ENCODE measurements around the gene TMUB2.
"Not testable (repeated sequence)": the region's sequence is repeated elsewhere in the genome, so short reads cannot be mapped to it uniquely, and the experiment has no call there.

The TMUB2 gene

DNA sequence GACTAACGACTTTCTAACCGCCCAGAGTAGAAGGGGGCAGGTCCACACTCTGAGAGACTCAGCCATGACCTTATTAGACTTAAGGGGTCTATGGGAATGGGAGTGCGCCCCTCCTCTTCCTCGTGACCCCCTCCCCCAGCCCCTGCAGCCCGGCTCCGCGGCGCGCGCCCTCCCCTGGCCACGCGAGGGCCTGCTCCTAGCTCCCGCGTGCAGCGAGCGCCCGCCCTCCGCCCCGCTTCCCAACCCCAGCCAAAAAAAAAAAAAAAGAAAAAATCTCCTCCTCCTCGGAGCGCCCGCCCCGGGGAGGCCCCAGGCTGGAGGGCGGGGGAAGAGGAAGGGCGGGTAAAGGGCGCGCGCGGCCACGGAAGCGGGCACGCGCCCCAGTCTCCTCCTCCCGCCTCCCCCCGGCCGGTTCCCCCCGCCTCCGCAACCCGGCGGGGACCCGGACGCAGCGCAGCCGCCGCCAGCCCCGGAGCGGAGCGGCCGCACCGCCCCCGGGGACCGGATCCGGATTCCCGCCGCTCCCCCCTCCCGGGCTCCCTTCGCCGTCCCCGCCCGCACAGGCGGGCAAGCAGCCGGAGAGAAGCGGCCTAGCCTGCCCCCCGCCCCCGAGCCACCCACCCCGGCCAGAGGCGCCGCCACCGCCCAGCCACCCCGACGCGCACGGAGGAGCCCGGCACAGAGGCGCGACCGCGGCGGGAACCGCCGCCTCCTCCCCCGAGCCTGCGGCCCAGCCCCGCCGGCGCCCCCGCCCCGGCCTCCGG is 31.8 kb downstream of the TMUB2 start:
- in situ Hi-C loops (cut with HindIII; ENCODE audit: low sequenced_read_pairs) = no loop called here

- in situ Hi-C loops (cut with HindIII; ENCODE audit: low sequenced_read_pairs) = no loop called here
Measured at GRCh38 chr17:44219108-44219615, 32.4 kb downstream of the TMUB2 start.

- in situ Hi-C loops (cut with HindIII; ENCODE audit: low sequenced_read_pairs) = no loop called here
Measured at GRCh38 chr17:44219616-44220212, 32.9 kb downstream of the TMUB2 start, which contains the start of gene UBTF. Gene UBTF (minus strand): TSS chr17:44219675. CDS start chr17:44218229, 1,446 bp downstream.

DNA sequence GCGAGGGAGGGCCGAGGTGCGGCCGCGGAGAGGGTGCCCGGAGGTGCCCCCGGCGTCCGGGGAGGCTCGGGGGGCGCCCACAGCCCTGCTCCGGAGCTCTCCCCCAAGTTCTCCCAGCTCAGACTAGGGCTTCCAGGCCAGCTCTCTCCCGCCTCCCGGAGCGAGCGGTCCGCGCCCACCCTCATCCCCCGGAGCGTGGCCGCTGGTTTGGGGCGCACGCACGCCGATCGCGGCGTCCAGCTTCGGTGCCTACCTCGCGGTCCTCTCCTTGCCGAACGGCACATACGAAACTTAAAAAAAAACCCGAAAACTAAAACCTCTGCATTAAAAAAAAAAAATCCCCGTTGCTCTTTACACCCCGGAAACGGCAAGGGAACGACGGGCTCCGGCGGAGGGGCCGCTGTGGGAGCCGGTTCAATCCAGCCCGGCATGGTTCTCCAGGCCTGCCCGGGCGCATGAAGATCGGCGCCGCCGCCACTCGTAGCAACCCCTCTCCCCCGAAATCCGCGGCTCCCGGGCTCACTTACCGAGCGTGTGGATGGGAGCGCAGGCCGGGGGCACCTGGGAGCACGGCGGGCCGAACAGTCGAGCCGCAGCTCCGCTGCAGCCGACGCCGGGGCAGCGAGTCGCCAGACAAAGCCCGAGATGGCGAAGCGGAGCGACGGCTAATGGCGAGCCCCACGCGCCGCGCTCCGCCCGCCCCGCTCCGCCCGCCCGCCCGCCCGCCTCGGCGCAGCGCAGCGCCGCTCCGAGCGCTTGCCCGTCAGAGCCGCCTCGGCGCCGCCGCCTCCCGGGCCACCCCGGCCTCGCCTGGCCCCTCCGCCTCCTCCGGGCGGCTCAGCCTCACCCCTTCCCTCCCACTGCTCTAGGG is 33.7 kb downstream of the TMUB2 start:
- in situ Hi-C loops (cut with HindIII; ENCODE audit: low sequenced_read_pairs) = no loop called here

- in situ Hi-C loops (cut with HindIII; ENCODE audit: low sequenced_read_pairs) = no loop called here
Measured at GRCh38 chr17:44221084-44221861, 34.5 kb downstream of the TMUB2 start.

DNA sequence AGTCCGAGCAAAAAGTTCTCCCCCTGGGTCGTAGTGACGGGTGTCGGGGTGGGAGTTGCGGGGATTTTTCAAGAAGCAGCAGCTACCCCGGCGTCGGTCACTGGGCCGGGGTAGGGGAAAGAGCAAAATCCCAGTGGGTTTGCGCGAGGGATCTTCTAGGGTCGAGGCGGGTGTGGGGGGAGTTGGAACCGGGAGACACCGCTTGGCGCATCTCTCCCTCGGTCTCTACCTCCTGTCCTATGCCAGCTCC is 35.0 kb downstream of the TMUB2 start:
- in situ Hi-C loops (cut with HindIII; ENCODE audit: low sequenced_read_pairs) = no loop called here

GRCh38 chr17:44222112-44222869 is 35.5 kb downstream of the TMUB2 start:
- in situ Hi-C loops (cut with HindIII; ENCODE audit: low sequenced_read_pairs) = no loop called here

GRCh38 chr17:44223541-44224071 is 36.8 kb downstream of the TMUB2 start:
- in situ Hi-C loops (cut with HindIII; ENCODE audit: low sequenced_read_pairs) = no loop called here

DNA sequence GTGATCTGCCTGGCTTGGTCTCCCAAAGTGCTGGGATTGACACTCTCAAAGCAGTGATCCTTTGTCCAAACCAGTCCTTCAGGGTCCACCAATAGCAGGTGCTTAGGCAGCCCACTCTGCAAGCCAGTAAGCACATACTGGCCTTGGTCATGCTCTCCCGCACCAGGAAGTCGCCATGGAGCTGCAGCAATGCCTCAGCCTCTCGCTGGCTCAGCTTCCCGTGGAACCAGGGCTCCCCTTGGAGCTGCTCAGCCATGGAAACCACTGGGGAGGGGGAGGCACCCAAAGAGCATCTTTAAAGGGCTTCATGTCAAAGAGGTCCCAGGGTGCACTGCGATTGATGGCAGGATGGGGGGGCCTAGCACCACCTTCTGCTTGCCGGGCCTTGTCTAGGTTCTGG is 42.3 kb downstream of the TMUB2 start:
- in situ Hi-C loops (cut with HindIII; ENCODE audit: low sequenced_read_pairs) = no loop called here

- in situ Hi-C loops (cut with HindIII; ENCODE audit: low sequenced_read_pairs) = no loop called here
Measured at GRCh38 chr17:44230140-44230539, 43.4 kb downstream of the TMUB2 start.

- in situ Hi-C loops (cut with HindIII; ENCODE audit: low sequenced_read_pairs) = no loop called here
Measured at GRCh38 chr17:44232061-44232460, 45.3 kb downstream of the TMUB2 start.

GRCh38 chr17:44233582-44233981 is 46.8 kb downstream of the TMUB2 start:
- in situ Hi-C loops (cut with HindIII; ENCODE audit: low sequenced_read_pairs) = no loop called here

- in situ Hi-C loops (cut with HindIII; ENCODE audit: low sequenced_read_pairs) = no loop called here
Measured at GRCh38 chr17:44235583-44235936, 48.8 kb downstream of the TMUB2 start.

DNA sequence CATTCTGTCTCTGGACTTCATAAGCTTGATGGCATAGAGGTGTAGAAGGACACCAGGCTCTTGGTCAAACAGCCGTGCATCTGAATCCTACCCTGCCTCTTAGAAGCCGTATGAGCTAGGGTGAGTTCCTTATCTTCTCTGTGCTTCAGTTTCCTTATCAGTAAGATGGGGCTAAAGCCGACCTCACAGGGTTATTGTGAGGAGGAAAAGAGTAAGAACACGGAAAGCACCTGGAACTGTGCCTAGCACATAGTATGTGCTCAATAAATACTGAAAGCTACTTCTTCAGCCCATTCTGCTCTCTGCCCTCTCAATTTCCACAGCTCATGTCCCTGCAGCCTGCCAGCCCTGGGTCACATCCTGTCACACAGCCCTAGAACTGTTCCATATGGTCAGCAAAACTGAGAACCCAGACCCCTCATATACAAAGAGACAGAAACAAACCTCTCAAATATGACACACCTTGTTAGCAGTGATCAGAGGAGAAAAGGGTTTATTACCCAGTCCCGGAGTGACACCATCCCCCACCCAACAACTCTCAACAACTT is 49.7 kb downstream of the TMUB2 start:
- in situ Hi-C loops (cut with HindIII; ENCODE audit: low sequenced_read_pairs) = no loop called here

DNA sequence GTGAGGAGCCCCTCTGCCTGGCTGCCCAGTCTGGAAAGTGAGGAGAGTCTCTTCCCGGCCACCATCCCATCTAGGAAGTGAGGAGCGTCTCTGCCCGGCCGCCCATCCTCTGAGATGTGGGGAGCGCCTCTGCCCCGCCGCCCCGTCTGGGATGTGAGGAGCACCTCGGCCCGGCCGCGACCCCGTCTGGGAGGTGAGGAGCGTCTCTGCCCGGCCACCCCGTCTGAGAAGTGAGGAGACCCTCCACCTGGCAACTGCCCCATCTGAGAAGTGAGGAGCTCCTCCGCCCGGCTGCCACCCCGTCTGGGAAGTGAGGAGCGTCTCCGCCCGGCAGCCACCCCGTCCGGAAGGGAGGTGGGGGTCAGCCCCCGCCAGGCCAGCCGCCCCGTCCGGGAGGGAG is 51.1 kb downstream of the TMUB2 start:
- in situ Hi-C loops (cut with HindIII; ENCODE audit: low sequenced_read_pairs) = not testable (repeated sequence)

GRCh38 chr17:44241106-44241624 is 54.4 kb downstream of the TMUB2 start:
- in situ Hi-C loops (cut with HindIII; ENCODE audit: low sequenced_read_pairs) = no loop called here
